Activated CD4-positive, alpha-beta memory T cell treated with anti-CD3 and anti-CD28 coated beads for 36 hours (primary cell): ENCODE results near the gene DNAJA2. TPM values are rescaled to one million over a fixed set of nuclear protein-coding genes. Genes with fewer than 3 reads are reported as not detected.

ENCODE experiments used
- CTCF ChIA-PET: fragments of 350-600 bp; sonication (Branson Sonifier 250); formaldehyde crosslinking; loops from one replicate; lab custom pipeline; 2021; ENCODE audit warnings: antibody characterized with exemption, inconsistent platforms; lab: Charles Lee
- POLR2A ChIA-PET: fragments of 350-600 bp; sonication (Branson Sonifier 250); formaldehyde crosslinking; loops from one replicate; lab custom pipeline; 2021; ENCODE audit warnings: antibody characterized with exemption; lab: Charles Lee
- DNase-seq: peaks from one replicate; pipeline ENCODE4 v3.0.0-alpha.2; 2020
- H3K27ac Mint-ChIP-seq: one replicate; pipeline ENCODE4 v1.8.0; 2021; ENCODE audit warnings: mixed read lengths
- H3K27me3 Mint-ChIP-seq: one replicate; pipeline ENCODE4 v1.8.0; 2021; ENCODE audit warnings: mixed read lengths
- H3K36me3 Mint-ChIP-seq: one replicate; pipeline ENCODE4 v1.8.0; 2021; ENCODE audit warnings: mixed read lengths
- H3K4me1 Mint-ChIP-seq: one replicate; pipeline ENCODE4 v1.8.0; 2021; ENCODE audit warnings: low read depth, mixed read lengths
- H3K4me3 Mint-ChIP-seq: one replicate; pipeline ENCODE4 v1.8.0; 2021; ENCODE audit warnings: mild to moderate bottlenecking, mixed read lengths
- H3K9me3 Mint-ChIP-seq: one replicate; pipeline ENCODE4 v1.8.0; 2021; ENCODE audit warnings: mixed read lengths
- intact Hi-C: fragments of 100-400 bp; cut with micrococcal nuclease; formaldehyde crosslinking; loops from one replicate; pipeline ENCODE4 v1.15.1; 2023
- total RNA-seq, 2 experiments: library from RNA; stranded (reverse); gene quantifications; one replicate each; pipeline ENCODE4 v1.2.3, GENCODE V29; 2021

DNAJA2 gene
- total RNA-seq, 2 experiments from 2014 or later, result 78.9 to 80.6 TPM

DNA sequence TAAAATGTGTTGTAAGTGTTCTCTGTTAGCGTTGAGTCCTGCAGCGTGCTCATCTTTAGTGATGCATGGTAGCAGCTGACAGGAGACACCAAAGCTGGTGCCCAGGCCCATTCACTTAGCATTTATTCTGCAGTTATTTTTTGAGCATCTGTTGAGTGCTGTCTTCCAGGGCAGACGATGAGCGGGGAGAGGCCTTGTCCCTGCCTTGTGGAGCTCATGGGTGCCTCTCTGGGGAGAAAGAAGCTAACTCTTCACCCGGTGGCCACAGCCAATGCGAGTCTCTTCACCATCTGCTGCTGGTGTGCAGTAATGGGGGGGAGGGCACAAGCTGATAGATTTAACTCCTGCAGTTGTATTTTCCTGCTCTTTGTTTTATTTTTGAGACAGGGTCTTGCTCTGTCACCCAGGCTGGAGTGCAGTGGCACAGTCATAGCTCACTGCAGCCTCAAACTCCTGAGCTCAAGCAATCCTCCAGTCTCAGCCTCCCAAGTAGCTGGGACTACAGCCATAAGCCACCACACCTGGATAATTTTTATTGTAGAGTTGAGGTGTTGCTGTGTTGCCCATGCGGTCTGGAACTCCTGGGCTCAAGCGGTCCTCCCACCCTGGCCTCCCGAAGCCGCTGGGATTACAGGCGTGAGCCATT is 58.8 kb downstream of the DNAJA2 start:
- CTCF ChIA-PET, result interaction anchor here (0.8 to 1.2 kb wide), 3 partner anchors 11 to 61 kb away, joined by 3 to 4 read pairs (median 3); no protein-coding TSS in a partner anchor
- Mint-ChIP-seq H3K9me3 (no peaks in the 10 kb centered on the region), H3K27me3 (no peaks in the 10 kb centered on the region), H3K36me3 (peaks cover 22% of the 10 kb centered on the region), H3K4me1 (peaks cover 15% of the 10 kb centered on the region), H3K27ac (no peak overlapping the region), H3K4me3 (no peak overlapping the region)
- POLR2A ChIA-PET, result no interaction called here
- intact Hi-C loops, result no loop called here
- DNase-seq, result no peak

GRCh38 chr16:46911650-46912049 is 61.8 kb downstream of the DNAJA2 start:
- intact Hi-C loops, result no loop called here
- H3K9me3 Mint-ChIP-seq, result no peaks in the 10 kb centered on the region
- H3K27me3 Mint-ChIP-seq, result no peaks in the 10 kb centered on the region
- no peak for DNase-seq
- H3K4me3 Mint-ChIP-seq, result no peak overlapping the region
- H3K27ac Mint-ChIP-seq, result no peak overlapping the region
- ChIA-PET CTCF (interaction anchor here (0.9 to 2.2 kb wide), 4 partner anchors 18 to 1253 kb away, joined by 3 to 8 read pairs (median 4); no protein-coding TSS in a partner anchor), POLR2A (no interaction called here)
- peaks cover 5% of the 10 kb centered on the region for H3K4me1 Mint-ChIP-seq
- peaks cover 11% of the 10 kb centered on the region for H3K36me3 Mint-ChIP-seq

DNA sequence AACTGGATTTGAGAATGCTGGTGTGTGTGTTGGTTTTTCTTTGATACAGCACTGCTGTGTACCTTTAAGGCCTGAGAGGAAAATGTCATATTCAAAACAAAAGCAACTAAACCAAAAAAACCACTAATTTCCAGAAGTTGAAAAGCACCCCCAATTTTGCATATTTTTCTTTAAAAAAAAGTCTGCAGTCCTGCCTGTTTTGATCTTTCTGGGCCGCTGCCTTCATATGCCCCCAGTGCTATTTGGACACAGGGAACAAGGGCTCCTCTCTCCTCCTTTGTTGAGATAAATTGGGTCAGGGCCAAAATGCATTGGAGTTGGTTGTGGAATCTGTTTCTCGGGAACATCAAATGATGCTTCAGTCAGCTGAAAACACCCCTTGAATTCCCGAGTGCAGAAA is 62.4 kb downstream of the DNAJA2 start:
- no peaks in the 10 kb centered on the region for H3K9me3 Mint-ChIP-seq
- no peaks in the 10 kb centered on the region for H3K27me3 Mint-ChIP-seq
- H3K36me3 Mint-ChIP-seq, result peaks cover 11% of the 10 kb centered on the region
- H3K4me1 Mint-ChIP-seq, result peaks cover 5% of the 10 kb centered on the region
- CTCF ChIA-PET, result interaction anchor here (0.6 to 5.6 kb wide), 5 partner anchors 18 to 237 kb away, joined by 3 to 102 read pairs (median 5); no protein-coding TSS in a partner anchor
- POLR2A ChIA-PET, result no interaction called here
- no peak for DNase-seq
- intact Hi-C loops, result no loop called here
- no peak overlapping the region for H3K4me3 Mint-ChIP-seq
- H3K27ac Mint-ChIP-seq, result no peak overlapping the region

GRCh38 chr16:46908540-46909372 is 64.7 kb downstream of the DNAJA2 start:
- Mint-ChIP-seq H3K27me3 (no peaks in the 10 kb centered on the region), H3K9me3 (no peaks in the 10 kb centered on the region), H3K4me1 (peaks cover 5% of the 10 kb centered on the region), H3K4me3 (no peak overlapping the region), H3K27ac (no peak overlapping the region), H3K36me3 (peaks cover 8% of the 10 kb centered on the region)
- intact Hi-C loops, result loop anchor here (1.0 kb wide), 2 partner anchors 54 to 235 kb away; no protein-coding TSS in a partner anchor
- ChIA-PET CTCF (interaction anchor here (0.5 to 5.6 kb wide), 27 partner anchors 9 to 354 kb away, joined by 3 to 102 read pairs (median 4); partner anchors contain the start of gene GPT2), POLR2A (no interaction called here)
- DNase-seq, result peak; percentile 66

GRCh38 chr16:46907061-46907774 is 66.3 kb downstream of the DNAJA2 start:
- Mint-ChIP-seq H3K4me1 (peaks cover 5% of the 10 kb centered on the region), H3K9me3 (no peaks in the 10 kb centered on the region), H3K27ac (no peak overlapping the region), H3K27me3 (no peaks in the 10 kb centered on the region), H3K4me3 (no peak overlapping the region), H3K36me3 (peaks cover 8% of the 10 kb centered on the region)
- POLR2A ChIA-PET, result no interaction called here
- CTCF ChIA-PET, result interaction anchor here (0.6 to 5.6 kb wide), 8 partner anchors 10 to 620 kb away, joined by 3 to 102 read pairs (median 9); partner anchors contain the start of gene GPT2
- intact Hi-C loops, result no loop called here
- DNase-seq, result no peak

DNA sequence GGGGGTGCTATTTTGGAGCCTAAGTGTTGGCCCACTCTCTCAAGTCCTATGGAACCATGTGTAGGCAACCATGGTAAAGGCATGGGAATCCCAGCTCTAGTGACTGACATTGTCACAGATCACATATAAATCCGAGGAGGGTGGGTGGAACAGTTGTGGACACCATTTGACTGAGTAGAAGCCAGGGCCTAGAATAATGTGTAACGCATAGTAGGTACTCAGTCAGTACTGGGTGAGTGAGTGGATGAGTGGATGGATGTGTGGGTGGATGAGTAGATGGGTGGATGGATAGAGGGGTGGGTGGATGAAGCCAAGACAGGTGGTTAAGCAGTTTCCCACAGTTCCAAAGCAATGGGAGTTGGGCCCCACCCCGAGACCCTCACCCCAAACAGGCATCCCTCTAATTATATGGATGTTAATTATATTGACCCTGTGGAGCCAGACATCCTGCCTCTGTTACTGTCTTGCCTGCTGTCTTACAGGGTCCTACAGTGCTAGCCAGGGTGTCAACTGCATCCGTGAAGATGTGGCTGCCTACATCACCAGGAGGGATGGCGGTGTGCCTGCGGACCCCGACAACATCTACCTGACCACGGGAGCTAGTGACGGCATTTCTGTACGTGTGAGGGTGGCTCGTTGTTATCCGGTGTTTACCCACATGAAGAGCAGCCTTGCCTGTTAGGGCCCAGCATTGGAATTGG is 67.0 kb downstream of the DNAJA2 start:
- H3K27me3 Mint-ChIP-seq, result no peaks in the 10 kb centered on the region
- POLR2A ChIA-PET, result no interaction called here
- no peak for DNase-seq
- H3K4me1 Mint-ChIP-seq, result peaks cover 5% of the 10 kb centered on the region
- intact Hi-C loops, result no loop called here
- H3K4me3 Mint-ChIP-seq, result no peak overlapping the region
- no peaks in the 10 kb centered on the region for H3K9me3 Mint-ChIP-seq
- H3K27ac Mint-ChIP-seq, result no peak overlapping the region
- CTCF ChIA-PET, result interaction anchor here (0.6 to 5.6 kb wide), 8 partner anchors 11 to 232 kb away, joined by 3 to 102 read pairs (median 4); partner anchors contain the start of gene GPT2
- peaks cover 7% of the 10 kb centered on the region for H3K36me3 Mint-ChIP-seq

Other genes with a start within 250 kb of the DNAJA2 start
- gene MYLK3, start 225.3 kb downstream of the DNAJA2 start, total RNA-seq, result under 1 TPM in 1 of 2 experiments, not detected in 1; 0.15 TPM
- 10 to 100 TPM; 18.1 to 18.2 TPM for gene C16orf87, start 142.5 kb downstream of the DNAJA2 start, total RNA-seq
- 10 to 100 TPM; 20.2 to 23.1 TPM for gene GPT2, start 89.3 kb downstream of the DNAJA2 start, total RNA-seq
- 10 to 100 TPM in 1 of 2 experiments, 1 to 10 TPM in 1; 9.2 to 11.4 TPM for gene NETO2, start 170.3 kb upstream of the DNAJA2 start, total RNA-seq